Astrocyte (in vitro differentiated cells and primary cell): ENCODE measurements around the gene WSCD1. TPM values are rescaled to one million over a fixed set of nuclear protein-coding genes. Genes with fewer than 3 reads are reported as not detected.

Source experiments
- DNase-seq: peaks from one replicate; pipeline ENCODE4 v3.0.0-alpha.2; 2010; ENCODE audit warnings: low read depth
- FAIRE-seq: peaks from 2 replicates; lab custom pipeline; 2011; peaks lifted over from hg19 to GRCh38; lab: Jason Lieb, UNC
- H2AFZ ChIP-seq: 2 replicates; pipeline ENCODE4 v1.6.0; 2012; ENCODE audit warnings: low read depth, low read length, inconsistent platforms
- H3K27ac ChIP-seq: 2 replicates; pipeline ENCODE4 v1.5.1; 2011; ENCODE audit warnings: low read depth, low read length, inconsistent platforms
- H3K27me3 ChIP-seq: 2 replicates; pipeline ENCODE4 v1.6.0; 2011; ENCODE audit warnings: low read length, inconsistent platforms; ENCODE audit not compliant: insufficient read depth
- H3K36me3 ChIP-seq: 2 replicates; pipeline ENCODE4 v1.5.1; 2011; ENCODE audit warnings: low read length, inconsistent platforms; ENCODE audit not compliant: insufficient read depth
- H3K4me1 ChIP-seq: 2 replicates; pipeline ENCODE4 v1.5.1; 2011; ENCODE audit warnings: low read length, inconsistent platforms; ENCODE audit not compliant: insufficient read depth
- H3K4me2 ChIP-seq: 2 replicates; pipeline ENCODE4 v1.6.0; 2012; ENCODE audit warnings: low read length, inconsistent platforms
- H3K4me3 ChIP-seq: 2 replicates; pipeline ENCODE4 v1.5.1; 2011; ENCODE audit warnings: low read depth, mild to moderate bottlenecking, low read length, inconsistent platforms; ENCODE audit not compliant: insufficient read depth
- H3K79me2 ChIP-seq: 2 replicates; pipeline ENCODE4 v1.6.0; 2012; ENCODE audit warnings: mild to moderate bottlenecking, low read length, inconsistent platforms; ENCODE audit not compliant: insufficient read depth
- H3K9ac ChIP-seq: 2 replicates; pipeline ENCODE4 v1.6.0; 2012; ENCODE audit warnings: mild to moderate bottlenecking, low read length, inconsistent platforms
- H3K9me3 ChIP-seq: 2 replicates; pipeline ENCODE4 v1.5.1; 2012; ENCODE audit warnings: low read depth, mild to moderate bottlenecking, low read length, inconsistent platforms; ENCODE audit not compliant: insufficient read depth
- H4K20me1 ChIP-seq: 2 replicates; pipeline ENCODE4 v1.6.0; 2012; ENCODE audit warnings: low read length, inconsistent platforms; ENCODE audit not compliant: insufficient read depth
- H3K27ac Mint-ChIP-seq: one replicate; pipeline ENCODE4 v1.8.0; 2021; ENCODE audit warnings: mild to moderate bottlenecking, mixed read lengths; ENCODE audit not compliant: unreplicated experiment
- H3K27me3 Mint-ChIP-seq: one replicate; pipeline ENCODE4 v1.8.0; 2021; ENCODE audit warnings: low read depth, mixed read lengths; ENCODE audit not compliant: unreplicated experiment
- H3K36me3 Mint-ChIP-seq: one replicate; pipeline ENCODE4 v1.8.0; 2021; ENCODE audit warnings: low read depth, mixed read lengths; ENCODE audit not compliant: unreplicated experiment
- H3K4me1 Mint-ChIP-seq: one replicate; pipeline ENCODE4 v1.8.0; 2021; ENCODE audit warnings: low read depth, mixed read lengths; ENCODE audit not compliant: unreplicated experiment
- H3K4me3 Mint-ChIP-seq: one replicate; pipeline ENCODE4 v1.8.0; 2021; ENCODE audit warnings: mild to moderate bottlenecking, moderate library complexity, mixed read lengths; ENCODE audit not compliant: unreplicated experiment
- H3K9me3 Mint-ChIP-seq: one replicate; pipeline ENCODE4 v1.8.0; 2021; ENCODE audit warnings: mild to moderate bottlenecking, mixed read lengths; ENCODE audit not compliant: unreplicated experiment
- CTCF ChIP-seq: IDR thresholded peaks from 2 replicates; pipeline ENCODE4 v1.5.1; 2011; ENCODE audit warnings: low read depth, mild to moderate bottlenecking, inconsistent platforms, low read length, moderate library complexity; ENCODE audit not compliant: insufficient read depth
- EZH2 ChIP-seq: IDR thresholded peaks from 2 replicates; pipeline ENCODE4 v1.6.1; 2012; ENCODE audit warnings: mild to moderate bottlenecking, low read length, inconsistent platforms; ENCODE audit not compliant: insufficient read depth
- total RNA-seq: library from RNA; stranded (reverse); gene quantifications from 2 replicates; pipeline ENCODE4 v1.2.1, GENCODE V29; 2021

WSCD1 gene
- total RNA-seq, 1 donor from 2014 or later = 3.9 TPM

- H2AFZ ChIP-seq = no peak overlapping the region
- no peaks in the 10 kb centered on the region for H4K20me1 ChIP-seq
- peaks cover 2% of the 10 kb centered on the region for H3K27me3 ChIP-seq
- no peaks in the 10 kb centered on the region for H3K36me3 ChIP-seq
- H3K4me2 ChIP-seq = no peak overlapping the region
- no peaks in the 10 kb centered on the region for H3K4me1 ChIP-seq
- Mint-ChIP-seq H3K4me3 (no peak overlapping the region), H3K4me1 (no peaks in the 10 kb centered on the region), H3K27ac (no peak overlapping the region), H3K27me3 (peaks cover 78% of the 10 kb centered on the region), H3K36me3 (no peaks in the 10 kb centered on the region), H3K9me3 (peaks cover 10% of the 10 kb centered on the region)
- no peak overlapping the region for H3K9ac ChIP-seq
- H3K4me3 ChIP-seq = no peak overlapping the region
- FAIRE-seq = no peak
- H3K79me2 ChIP-seq = no peaks in the 10 kb centered on the region
- no peak for TF ChIP-seq CTCF
- TF ChIP-seq EZH2 = no peak
- H3K9me3 ChIP-seq = no peaks in the 10 kb centered on the region
- H3K27ac ChIP-seq = no peak overlapping the region
- no peak for DNase-seq
Observed at GRCh38 chr17:6170349-6170748, 100.2 kb downstream of the WSCD1 start.

GRCh38 chr17:6172642-6173330, 102.6 kb downstream of the WSCD1 start:
- no peak for FAIRE-seq
- no peak overlapping the region for H3K4me3 Mint-ChIP-seq
- H3K27me3 ChIP-seq = peaks cover 2% of the 10 kb centered on the region
- H3K9me3 ChIP-seq = no peaks in the 10 kb centered on the region
- no peak overlapping the region for H3K4me2 ChIP-seq
- H3K9ac ChIP-seq = no peak overlapping the region
- H3K36me3 ChIP-seq = no peaks in the 10 kb centered on the region
- no peaks in the 10 kb centered on the region for H3K4me1 Mint-ChIP-seq
- H3K79me2 ChIP-seq = no peaks in the 10 kb centered on the region
- H4K20me1 ChIP-seq = no peaks in the 10 kb centered on the region
- no peak overlapping the region for H3K27ac Mint-ChIP-seq
- no peak overlapping the region for H3K4me3 ChIP-seq
- H3K4me1 ChIP-seq = no peaks in the 10 kb centered on the region
- H3K27me3 Mint-ChIP-seq = peaks cover 78% of the 10 kb centered on the region
- TF ChIP-seq CTCF (no peak), EZH2 (no peak)
- no peak for DNase-seq
- no peak overlapping the region for H2AFZ ChIP-seq
- peaks cover 12% of the 10 kb centered on the region for H3K9me3 Mint-ChIP-seq
- no peaks in the 10 kb centered on the region for H3K36me3 Mint-ChIP-seq
- H3K27ac ChIP-seq = no peak overlapping the region

GRCh38 chr17:6173653-6174052, 103.5 kb downstream of the WSCD1 start:
- H3K36me3 Mint-ChIP-seq = no peaks in the 10 kb centered on the region
- no peak for TF ChIP-seq EZH2
- TF ChIP-seq CTCF = no peak
- Histone ChIP-seq H3K36me3 (no peaks in the 10 kb centered on the region), H2AFZ (no peak overlapping the region), H3K79me2 (no peaks in the 10 kb centered on the region), H3K27me3 (peaks cover 2% of the 10 kb centered on the region), H4K20me1 (no peaks in the 10 kb centered on the region), H3K4me2 (no peak overlapping the region), H3K27ac (no peak overlapping the region), H3K4me3 (no peak overlapping the region), H3K9me3 (no peaks in the 10 kb centered on the region), H3K9ac (no peak overlapping the region), H3K4me1 (no peaks in the 10 kb centered on the region)
- no peak overlapping the region for H3K27ac Mint-ChIP-seq
- peaks cover 73% of the 10 kb centered on the region for H3K27me3 Mint-ChIP-seq
- peaks cover 12% of the 10 kb centered on the region for H3K9me3 Mint-ChIP-seq
- H3K4me1 Mint-ChIP-seq = no peaks in the 10 kb centered on the region
- no peak overlapping the region for H3K4me3 Mint-ChIP-seq
- DNase-seq (no peak), FAIRE-seq (no peak)
